Ascending aorta (tissue), 2 donors: ENCODE results near the gene AKAP6. TPM values are rescaled to one million over a fixed set of nuclear protein-coding genes. Genes with fewer than 3 reads are reported as not detected.
A peak's percentile ranks its signal among the peaks of the same experiment; 100 is the strongest.

Source experiments
- DNase-seq, 2 donors: peaks; one replicate each; pipeline ENCODE4 v3.0.0-alpha.2; 2019; ENCODE audit warnings: low spot score in 2 of 2
- H3K27ac ChIP-seq, 2 donors: fragments of 200-600 bp; sonication (generic); one replicate each; pipeline ENCODE4 v1.5.1; 2016 to 2017; ENCODE audit warnings: mild to moderate bottlenecking in 1 of 2
- H3K27me3 ChIP-seq: fragments of 200-600 bp; sonication (generic); one replicate; pipeline ENCODE4 v1.5.1; 2017
- H3K36me3 ChIP-seq, 2 donors: fragments of 200-600 bp; sonication (generic); one replicate each; pipeline ENCODE4 v1.5.1; 2016
- H3K4me1 ChIP-seq, 2 donors: fragments of 200-600 bp; sonication (generic); one replicate each; pipeline ENCODE4 v1.5.1; 2016 to 2017; ENCODE audit warnings: mild to moderate bottlenecking in 1 of 2
- H3K4me3 ChIP-seq, 2 donors: fragments of 200-600 bp; sonication (generic); one replicate each; pipeline ENCODE4 v1.5.1; 2016 to 2017; ENCODE audit warnings: mild to moderate bottlenecking in 1 of 2
- H3K9me3 ChIP-seq, 2 donors: fragments of 200-600 bp; sonication (generic); one replicate each; pipeline ENCODE4 v1.5.1; 2016
- intact Hi-C: fragments of 100-400 bp; cut with DNase I; formaldehyde crosslinking; loops from one replicate; pipeline ENCODE4 v1.15.1; 2023
- total RNA-seq: library from RNA; depleted of rRNA; stranded (reverse); fragments of >200 nt; gene quantifications from one replicate; pipeline ENCODE4 v1.1.0, GENCODE V29; 2016
- TF ChIP-seq, protein P1 (sequence below), 3 experiments: fragments of 200-600 bp in 2 of 3; fragments of 450-650 bp in 1 of 3; sonication (generic) in 2 of 3; IDR thresholded peaks; one replicate each; pipeline ENCODE4 v1.5.1; 2016 to 2019; ENCODE audit warnings: antibody characterized with exemption in 3 of 3, mild to moderate bottlenecking in 1 of 3, moderate library complexity in 1 of 3

The AKAP6 gene
- total RNA-seq, 1 donor from 2014 or later, result 21.1 TPM

DNA sequence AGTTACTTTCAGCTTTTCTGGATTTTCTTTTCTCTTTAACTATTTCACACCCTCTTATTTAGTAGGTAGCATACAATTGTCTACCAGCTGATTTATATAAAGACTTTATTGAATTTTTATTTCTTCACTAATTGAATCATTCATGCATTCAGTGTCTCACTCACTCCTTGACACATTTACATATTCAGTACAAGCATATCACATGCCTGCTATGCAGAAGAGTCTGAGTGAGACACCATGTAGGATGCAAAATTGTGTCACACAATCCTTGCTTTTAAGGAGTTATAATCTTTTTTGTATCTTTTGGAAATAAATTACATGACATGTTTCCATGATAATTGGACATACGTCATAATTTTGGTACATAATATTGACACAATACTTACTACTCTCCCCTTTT lies 83.0 kb downstream of the AKAP6 start:
- TF ChIP-seq, protein P1, sequence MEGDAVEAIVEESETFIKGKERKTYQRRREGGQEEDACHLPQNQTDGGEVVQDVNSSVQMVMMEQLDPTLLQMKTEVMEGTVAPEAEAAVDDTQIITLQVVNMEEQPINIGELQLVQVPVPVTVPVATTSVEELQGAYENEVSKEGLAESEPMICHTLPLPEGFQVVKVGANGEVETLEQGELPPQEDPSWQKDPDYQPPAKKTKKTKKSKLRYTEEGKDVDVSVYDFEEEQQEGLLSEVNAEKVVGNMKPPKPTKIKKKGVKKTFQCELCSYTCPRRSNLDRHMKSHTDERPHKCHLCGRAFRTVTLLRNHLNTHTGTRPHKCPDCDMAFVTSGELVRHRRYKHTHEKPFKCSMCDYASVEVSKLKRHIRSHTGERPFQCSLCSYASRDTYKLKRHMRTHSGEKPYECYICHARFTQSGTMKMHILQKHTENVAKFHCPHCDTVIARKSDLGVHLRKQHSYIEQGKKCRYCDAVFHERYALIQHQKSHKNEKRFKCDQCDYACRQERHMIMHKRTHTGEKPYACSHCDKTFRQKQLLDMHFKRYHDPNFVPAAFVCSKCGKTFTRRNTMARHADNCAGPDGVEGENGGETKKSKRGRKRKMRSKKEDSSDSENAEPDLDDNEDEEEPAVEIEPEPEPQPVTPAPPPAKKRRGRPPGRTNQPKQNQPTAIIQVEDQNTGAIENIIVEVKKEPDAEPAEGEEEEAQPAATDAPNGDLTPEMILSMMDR (IDR thresholded peaks at IDR 0.05), result no peak
- Histone ChIP-seq H3K27me3 (no peaks in the 10 kb centered on the region), H3K4me3 (no peak overlapping the region), H3K36me3 (no peaks in the 10 kb centered on the region), H3K4me1 (no peaks in the 10 kb centered on the region), H3K27ac (no peak overlapping the region), H3K9me3 (no peaks in the 10 kb centered on the region)
- intact Hi-C loops, result no loop called here
- DNase-seq, result no peak

DNA sequence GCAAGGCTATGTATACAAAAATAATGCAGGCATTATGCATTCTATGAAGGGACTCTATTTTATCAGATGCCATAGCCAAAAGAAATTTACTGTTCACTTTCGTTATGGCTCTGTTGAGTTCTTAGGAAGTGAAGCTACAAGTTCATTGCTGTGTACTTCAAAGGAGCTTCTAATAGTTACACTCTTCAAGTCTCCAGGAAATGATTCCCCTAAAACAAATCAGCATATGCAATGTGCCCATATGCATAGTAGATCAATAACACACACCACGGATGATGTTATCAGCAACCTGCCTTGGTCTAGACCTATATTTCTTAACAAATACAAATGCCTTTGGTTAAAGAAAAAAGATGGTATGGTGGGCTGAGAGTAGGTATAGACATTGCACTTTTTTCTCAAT lies 83.4 kb downstream of the AKAP6 start:
- DNase-seq, result no peak
- intact Hi-C loops, result no loop called here
- Histone ChIP-seq H3K4me3 (no peak overlapping the region), H3K36me3 (no peaks in the 10 kb centered on the region), H3K27me3 (no peaks in the 10 kb centered on the region), H3K9me3 (no peaks in the 10 kb centered on the region), H3K4me1 (peaks cover 0 to 3% of the 10 kb centered on the region in 2 donors), H3K27ac (no peak overlapping the region)
- TF ChIP-seq, protein P1 (IDR thresholded peaks at IDR 0.05), result no peak

DNA sequence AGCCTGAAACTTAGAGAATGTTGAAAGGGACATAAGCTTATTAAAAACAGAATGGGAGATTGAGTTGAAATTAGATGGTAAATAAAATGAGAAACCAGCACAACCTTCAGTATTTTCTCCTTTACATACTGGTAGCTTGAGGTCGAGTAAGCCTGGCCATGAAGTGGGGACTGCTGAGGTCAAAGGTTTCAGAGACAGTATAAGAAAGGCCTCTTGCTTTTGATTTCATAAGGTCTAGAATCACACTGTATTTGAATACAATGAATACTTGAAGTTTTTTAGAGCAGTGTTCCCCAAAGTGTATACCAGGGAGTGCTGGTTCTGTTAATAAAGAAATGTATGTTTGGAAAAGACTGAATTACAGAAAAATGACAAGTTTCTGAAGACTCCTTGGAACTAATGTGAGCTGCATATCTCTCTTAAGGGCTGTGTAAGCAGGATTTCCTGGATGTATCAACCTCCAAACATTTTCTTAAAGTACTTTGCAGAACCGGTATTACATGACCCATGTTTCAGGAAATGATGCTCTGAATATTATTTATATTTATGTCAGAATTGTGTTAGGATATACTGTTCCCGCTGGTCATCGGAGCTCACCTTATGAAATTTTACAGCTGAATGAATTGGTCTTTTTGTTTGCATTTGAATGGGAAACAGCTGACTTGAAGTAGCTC lies 85.0 kb downstream of the AKAP6 start:
- TF ChIP-seq, protein P1 (IDR thresholded peaks at IDR 0.05), result no peak
- no peaks in the 10 kb centered on the region for H3K36me3 ChIP-seq
- no peaks in the 10 kb centered on the region for H3K27me3 ChIP-seq
- peaks cover 0 to 12% of the 10 kb centered on the region in 2 donors for H3K4me1 ChIP-seq
- H3K4me3 ChIP-seq, result no peak overlapping the region
- no peak for DNase-seq
- no peak overlapping the region for H3K27ac ChIP-seq
- intact Hi-C loops, result no loop called here
- no peaks in the 10 kb centered on the region for H3K9me3 ChIP-seq

DNA sequence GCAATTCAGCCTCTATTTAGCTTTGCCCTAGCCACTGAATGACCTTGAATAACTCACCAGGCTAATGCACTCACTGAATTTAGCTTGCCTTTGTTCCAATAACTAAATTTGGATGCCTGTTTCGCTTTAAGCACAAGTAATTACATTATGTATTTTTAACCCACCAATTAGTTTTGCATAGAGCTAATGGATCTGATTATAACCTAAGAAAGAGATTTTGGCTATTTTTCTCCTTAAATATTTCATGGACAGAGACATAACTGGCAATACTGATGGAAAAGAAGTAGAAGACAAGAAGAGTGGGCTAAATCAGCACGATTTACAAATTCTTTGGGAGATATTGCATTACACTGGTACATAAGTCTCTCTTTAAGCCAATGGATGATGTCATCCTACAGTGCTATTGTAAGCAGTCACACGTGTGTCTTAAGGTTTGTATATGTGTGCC lies 85.7 kb downstream of the AKAP6 start:
- H3K9me3 ChIP-seq, result no peaks in the 10 kb centered on the region
- no peak overlapping the region for H3K27ac ChIP-seq
- intact Hi-C loops, result no loop called here
- H3K27me3 ChIP-seq, result no peaks in the 10 kb centered on the region
- no peaks in the 10 kb centered on the region for H3K36me3 ChIP-seq
- DNase-seq, result no peak
- H3K4me1 ChIP-seq, result peaks cover 0 to 12% of the 10 kb centered on the region in 2 donors
- TF ChIP-seq, protein P1 (IDR thresholded peaks at IDR 0.05), result no peak
- H3K4me3 ChIP-seq, result no peak overlapping the region

- Histone ChIP-seq H3K36me3 (no peaks in the 10 kb centered on the region), H3K4me3 (no peak overlapping the region), H3K4me1 (peaks cover 0 to 12% of the 10 kb centered on the region in 2 donors), H3K9me3 (no peaks in the 10 kb centered on the region), H3K27me3 (no peaks in the 10 kb centered on the region), H3K27ac (peak overlapping the region in 1 of 2 donors; percentile 13)
- DNase-seq, result peak in 1 of 2 donors; percentile 72
- TF ChIP-seq, protein P1 (IDR thresholded peaks at IDR 0.05), result no peak
- intact Hi-C loops, result loop anchor here (2.0 kb wide), 1 partner anchor 15 kb away; no protein-coding TSS in a partner anchor
Observed at GRCh38 chr14:32417956-32418552, 89.0 kb downstream of the AKAP6 start.
